DMS53 treated with DMSO at 0.1 percent for 48 hours (cell line): ENCODE data around the gene PTPRR.

ENCODE experiments used
- DNase-seq: peaks from one replicate; lab custom pipeline; 2025; ENCODE audit not compliant: unreplicated experiment; lab: John Stamatoyannopoulos, UW

The PTPRR gene, protein sequence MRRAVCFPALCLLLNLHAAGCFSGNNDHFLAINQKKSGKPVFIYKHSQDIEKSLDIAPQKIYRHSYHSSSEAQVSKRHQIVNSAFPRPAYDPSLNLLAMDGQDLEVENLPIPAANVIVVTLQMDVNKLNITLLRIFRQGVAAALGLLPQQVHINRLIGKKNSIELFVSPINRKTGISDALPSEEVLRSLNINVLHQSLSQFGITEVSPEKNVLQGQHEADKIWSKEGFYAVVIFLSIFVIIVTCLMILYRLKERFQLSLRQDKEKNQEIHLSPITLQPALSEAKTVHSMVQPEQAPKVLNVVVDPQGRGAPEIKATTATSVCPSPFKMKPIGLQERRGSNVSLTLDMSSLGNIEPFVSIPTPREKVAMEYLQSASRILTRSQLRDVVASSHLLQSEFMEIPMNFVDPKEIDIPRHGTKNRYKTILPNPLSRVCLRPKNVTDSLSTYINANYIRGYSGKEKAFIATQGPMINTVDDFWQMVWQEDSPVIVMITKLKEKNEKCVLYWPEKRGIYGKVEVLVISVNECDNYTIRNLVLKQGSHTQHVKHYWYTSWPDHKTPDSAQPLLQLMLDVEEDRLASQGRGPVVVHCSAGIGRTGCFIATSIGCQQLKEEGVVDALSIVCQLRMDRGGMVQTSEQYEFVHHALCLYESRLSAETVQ

GRCh38 chr12:70920251-70920851, at the start of gene PTPRR:
Gene PTPRR, minus strand, starts transcription at chr12:70920738. Its CDS starts 348 bp downstream, at chr12:70920390.
- DNase-seq = peak; percentile 61

GRCh38 chr12:70966996-70967790, 46.7 kb upstream of the PTPRR start:
- no peak for DNase-seq

DNA sequence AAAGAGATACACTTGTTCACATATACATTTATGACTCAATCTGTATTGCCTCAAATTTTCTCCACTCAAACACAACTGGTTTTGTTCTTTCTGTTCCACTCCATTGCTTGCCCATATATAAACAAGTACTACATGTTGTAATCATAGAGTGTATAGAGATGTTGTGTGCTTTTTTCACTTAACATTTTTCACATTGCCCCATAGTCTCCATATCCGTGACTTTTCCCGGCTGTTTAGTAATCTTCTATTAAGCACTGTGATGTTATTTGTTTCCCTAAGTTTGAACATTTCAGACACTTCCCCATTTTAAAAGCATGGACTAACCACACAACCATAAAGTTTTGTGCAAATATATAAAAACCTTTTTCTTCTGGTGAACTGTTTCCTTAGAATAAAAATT, 45.5 kb upstream of the PTPRR start:
- peak; percentile 40 for DNase-seq

DNA sequence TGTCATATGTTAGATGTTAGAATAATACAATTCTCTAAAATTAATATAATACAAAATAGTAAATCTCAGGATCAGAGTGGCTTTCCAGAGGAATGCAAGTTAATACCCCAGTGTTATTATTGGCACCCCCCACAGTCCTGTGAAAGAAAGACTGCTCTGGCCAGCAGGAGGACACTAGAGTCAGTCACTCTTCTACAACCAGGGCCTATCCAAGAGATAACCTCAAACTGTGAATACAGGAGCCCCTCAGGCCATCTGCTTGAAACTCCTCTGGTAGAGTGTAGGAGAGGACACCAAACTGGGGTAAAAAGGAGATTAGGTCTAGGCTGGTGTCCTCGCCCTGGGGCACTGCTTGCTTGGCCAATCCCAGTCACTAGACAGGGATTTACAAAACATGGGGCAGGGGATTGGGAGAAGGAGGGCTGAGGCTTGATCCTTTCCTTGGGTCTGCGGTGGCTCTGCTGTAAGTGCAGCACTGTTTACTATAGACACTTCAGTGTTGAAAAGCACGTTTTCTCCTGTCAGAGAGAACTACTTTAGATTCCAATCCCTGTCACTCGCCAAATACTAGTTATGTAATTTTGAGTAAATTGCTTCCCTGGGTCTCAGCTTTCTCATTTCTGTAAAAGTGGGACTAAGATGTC, 44.5 kb upstream of the PTPRR start:
- DNase-seq = no peak

- DNase-seq = no peak
Observed at GRCh38 chr12:70963081-70963660, 42.6 kb upstream of the PTPRR start.

DNA sequence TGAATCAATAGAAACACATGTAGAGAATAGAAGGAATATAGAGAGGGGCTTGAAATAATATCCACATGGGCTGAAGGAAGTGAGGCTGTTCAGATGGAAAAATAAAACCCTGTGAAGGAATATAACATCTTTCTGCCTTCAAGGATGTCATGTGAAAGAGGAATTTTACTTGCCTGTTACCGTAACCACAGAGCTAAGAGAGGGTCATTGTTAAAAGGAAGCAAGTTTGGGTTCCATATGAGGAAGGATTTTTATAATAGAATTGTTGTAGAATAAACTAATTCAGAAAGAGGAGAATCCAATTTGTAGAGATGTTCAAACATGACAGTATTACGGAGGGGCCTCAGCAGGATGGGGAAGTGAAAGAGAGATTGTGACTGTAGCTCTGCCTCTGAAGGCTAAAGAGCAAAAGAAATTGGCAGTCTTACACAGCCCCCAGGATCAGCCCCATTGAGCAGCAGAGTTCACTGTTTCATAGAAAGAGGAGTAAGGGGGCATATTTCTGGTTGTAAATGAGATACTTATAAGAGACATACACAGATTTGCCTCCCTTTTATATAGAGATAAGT, 41.8 kb upstream of the PTPRR start:
- no peak for DNase-seq

DNA sequence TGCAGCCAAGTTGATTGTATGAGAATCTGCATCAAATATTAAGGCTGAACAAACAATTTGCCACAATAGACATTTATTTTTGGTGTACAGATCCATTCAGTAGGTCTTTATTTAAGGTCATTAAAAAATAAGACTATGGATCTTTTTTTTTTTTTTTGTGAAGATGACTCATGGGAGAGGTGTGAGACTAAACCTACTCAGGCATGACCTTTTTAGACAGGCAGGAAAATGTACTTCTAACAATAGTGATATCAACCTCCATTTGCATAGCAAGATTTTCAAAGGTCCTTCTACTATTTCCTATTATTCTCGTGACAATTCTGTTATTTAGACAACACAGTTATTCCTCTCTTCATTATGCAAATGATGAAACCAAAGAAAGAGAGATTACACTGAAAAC, 39.9 kb upstream of the PTPRR start:
- DNase-seq = peak; percentile 73

- no peak for DNase-seq
Observed at GRCh38 chr12:70955415-70955814, 34.9 kb upstream of the PTPRR start.

- no peak for DNase-seq
Observed at GRCh38 chr12:70950451-70950850, 29.9 kb upstream of the PTPRR start.

- DNase-seq = no peak
Observed at GRCh38 chr12:70948976-70949336, 28.4 kb upstream of the PTPRR start.

GRCh38 chr12:70948236-70948975, 27.9 kb upstream of the PTPRR start:
- DNase-seq = no peak

DNA sequence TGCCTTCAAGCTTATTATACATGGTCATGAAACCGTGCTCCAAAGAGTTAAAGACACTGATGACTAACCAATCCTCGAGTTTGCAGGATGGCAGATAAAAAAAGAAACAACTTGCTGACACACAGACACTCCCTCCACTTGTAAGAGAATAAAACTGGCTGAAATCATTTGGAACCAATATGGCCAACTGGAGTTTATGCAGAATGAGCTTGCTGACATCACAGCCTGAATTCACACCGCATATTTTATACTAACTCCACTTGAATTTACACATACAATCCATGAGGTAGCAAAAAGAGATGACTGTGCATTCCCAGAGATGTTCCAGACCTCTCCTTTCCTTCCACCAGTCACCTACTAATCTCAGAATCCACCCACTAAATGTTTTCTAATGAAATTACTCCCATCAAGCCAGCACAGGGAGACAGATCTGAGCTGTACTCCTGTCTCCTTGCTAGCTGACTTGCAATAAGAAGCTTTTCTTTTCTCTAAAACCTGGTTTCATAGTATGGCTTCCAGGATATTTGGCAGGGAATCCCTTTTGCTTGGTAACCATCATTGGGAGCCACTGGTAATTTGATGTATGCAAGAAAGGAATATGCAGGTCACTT, 15.8 kb upstream of the PTPRR start:
- no peak for DNase-seq

DNA sequence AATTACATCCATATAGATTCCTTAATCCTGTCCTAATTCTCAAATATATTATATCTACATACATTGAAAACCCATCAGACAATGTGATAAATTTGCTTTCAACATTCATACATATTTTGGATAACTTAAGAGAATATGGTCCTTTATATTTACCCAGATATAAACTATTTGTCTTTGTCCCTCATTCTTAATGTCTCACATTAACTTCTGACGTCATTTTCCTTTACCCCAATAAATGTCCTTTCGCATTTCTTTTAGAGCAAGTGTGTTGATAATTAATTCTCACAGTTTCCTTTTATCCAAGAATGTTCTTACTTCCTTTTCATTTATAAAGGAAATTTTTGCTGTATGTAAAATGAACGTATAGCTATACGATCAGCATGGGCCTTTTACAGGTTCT, 12.6 kb upstream of the PTPRR start:
- DNase-seq = no peak

DNA sequence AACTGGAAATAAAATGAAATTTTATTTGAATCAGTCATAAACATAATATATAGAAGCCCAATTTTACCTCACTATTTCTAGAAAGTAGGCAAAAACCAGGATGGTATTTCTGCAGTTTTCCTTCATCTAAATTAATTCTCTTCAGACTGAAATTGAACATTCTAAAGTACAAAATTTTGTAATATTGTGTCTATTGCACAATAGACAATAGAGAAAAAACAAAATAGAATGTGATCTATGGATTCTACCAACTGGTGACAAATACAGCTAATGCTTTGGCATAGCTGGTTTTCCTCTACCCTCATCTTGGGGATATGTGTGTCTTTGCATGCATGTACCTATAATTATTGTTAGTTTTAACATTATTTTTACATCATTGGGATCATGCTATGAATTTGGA, 8.5 kb upstream of the PTPRR start:
- no peak for DNase-seq

DNA sequence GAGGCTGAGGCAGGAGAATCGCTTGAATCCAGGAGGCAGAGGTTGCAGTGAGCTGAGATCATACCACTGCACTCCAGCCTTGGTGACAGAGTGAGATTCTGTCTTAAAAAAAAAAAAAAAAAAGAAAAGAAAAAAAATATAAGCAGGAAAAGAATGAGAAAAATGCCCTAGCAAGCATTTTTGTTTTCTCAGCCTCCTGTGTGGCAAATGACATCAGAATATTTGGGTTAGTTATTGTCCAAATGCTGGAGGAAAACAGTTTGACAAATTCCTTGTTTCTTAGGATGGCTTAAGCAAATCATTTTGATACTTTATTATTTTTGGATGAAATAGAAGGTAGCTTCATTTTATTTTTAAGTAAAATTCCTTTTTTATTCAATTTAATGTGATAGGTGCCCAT, 7.5 kb upstream of the PTPRR start:
- no peak for DNase-seq

- no peak for DNase-seq
Observed at GRCh38 chr12:70927356-70927755, 6.8 kb upstream of the PTPRR start.

DNA sequence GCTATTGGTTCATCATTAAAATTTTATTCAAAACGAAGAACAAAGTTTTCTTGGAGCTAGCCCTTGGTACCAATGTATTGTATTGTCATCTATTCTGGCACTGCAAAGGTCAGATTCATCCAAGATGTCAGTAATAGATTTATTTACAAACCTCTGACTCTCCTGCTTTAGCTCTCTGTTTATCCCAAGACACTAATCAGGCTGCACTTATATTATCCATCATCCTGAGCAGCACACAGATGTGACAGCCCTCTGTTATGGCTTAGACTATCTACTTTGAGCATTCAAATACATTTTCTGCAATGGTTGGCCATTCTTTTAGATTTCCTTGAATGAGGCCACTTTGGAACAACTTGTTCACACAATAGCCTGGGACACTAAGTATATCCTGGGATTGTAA, 5.0 kb upstream of the PTPRR start:
- DNase-seq = no peak

- DNase-seq = no peak
Observed at GRCh38 chr12:70920891-70921290, 353 bp upstream of the PTPRR start.

GRCh38 chr12:70919597-70920035, 922 bp downstream of the PTPRR start:
- DNase-seq = no peak
